PC-3 (cell line): ENCODE data around the gene RABGAP1L. TPM values are rescaled to one million over a fixed set of nuclear protein-coding genes. Genes with fewer than 3 reads are reported as not detected.
"Not testable (repeated sequence)": the region's sequence is repeated elsewhere in the genome, so short reads cannot be mapped to it uniquely, and the experiment has no call there.

Experiments
- ATAC-seq: fragments of 200-7000 bp; cut with Tn5 transposase; 2 replicates; pipeline ENCODE4 v1.9.1; 2020; ENCODE audit warnings: mild to moderate bottlenecking, moderate library complexity
- BruUV-seq: library from RNA; stranded (reverse); fragments of 400-500 nt; replicated peaks from 2 replicates; lab custom pipeline; 2021; lab: Mats Ljungman, UMichigan
- CTCF ChIA-PET: fragments of 300-600 bp; sonication (Branson Sonifier 250); formaldehyde crosslinking; loops from one replicate; lab custom pipeline; 2022; ENCODE audit warnings: antibody characterized with exemption; lab: Charles Lee
- POLR2A ChIA-PET: fragments of 300-600 bp; sonication (Branson Sonifier 250); formaldehyde crosslinking; loops from one replicate; lab custom pipeline; 2022; ENCODE audit warnings: antibody characterized with exemption; ENCODE audit not compliant: unreplicated experiment; lab: Charles Lee
- DNase-seq: peaks from one replicate; pipeline ENCODE4 v3.0.0-alpha.2; 2015
- H2AFZ ChIP-seq: fragments of 300-600 bp; sonication (generic); 2 replicates; pipeline ENCODE4 v1.6.0; 2016; ENCODE audit warnings: antibody characterized with exemption, low read length
- H3F3A ChIP-seq: fragments of 300-600 bp; sonication (generic); one replicate; pipeline ENCODE4 v1.6.0; 2017; ENCODE audit warnings: antibody characterized with exemption, low read length, control low read depth, mild to moderate bottlenecking; ENCODE audit not compliant: unreplicated experiment
- H3K27ac ChIP-seq: fragments of 300-600 bp; sonication (generic); 2 replicates; pipeline ENCODE4 v1.5.1; 2016; ENCODE audit warnings: mild to moderate bottlenecking, low read length
- H3K27me3 ChIP-seq: fragments of 300-600 bp; sonication (generic); 2 replicates; pipeline ENCODE4 v1.6.1; 2016; ENCODE audit warnings: low read length, mixed read lengths
- H3K36me3 ChIP-seq: fragments of 300-600 bp; sonication (generic); 2 replicates; pipeline ENCODE4 v1.6.1; 2016; ENCODE audit warnings: low read depth, mixed run types, low read length, mixed read lengths
- H3K4me1 ChIP-seq: fragments of 300-600 bp; sonication (generic); 2 replicates; pipeline ENCODE4 v1.5.1; 2016; ENCODE audit warnings: low read length; ENCODE audit not compliant: insufficient read depth
- H3K4me2 ChIP-seq: fragments of 300-600 bp; sonication (generic); 2 replicates; pipeline ENCODE4 v1.6.0; 2016; ENCODE audit warnings: low read length
- H3K4me3 ChIP-seq: fragments of 300-600 bp; sonication (generic); 2 replicates; pipeline ENCODE4 v1.5.1; 2016; ENCODE audit warnings: mild to moderate bottlenecking, low read length, mixed read lengths
- H3K79me2 ChIP-seq: fragments of 300-600 bp; sonication (generic); 2 replicates; pipeline ENCODE4 v1.6.1; 2017; ENCODE audit warnings: low read length, mixed read lengths
- H3K9ac ChIP-seq: fragments of 300-600 bp; sonication (generic); 2 replicates; pipeline ENCODE4 v1.6.0; 2016; ENCODE audit warnings: mild to moderate bottlenecking, low read length
- H3K9me2 ChIP-seq: fragments of 300-600 bp; sonication (generic); replicated peaks from 2 replicates; pipeline ENCODE4 v1.6.1; 2016; ENCODE audit warnings: mixed run types, low read length, mixed read lengths
- H3K9me3 ChIP-seq: fragments of 300-600 bp; sonication (generic); 2 replicates; pipeline ENCODE4 v1.6.1; 2016; ENCODE audit warnings: low read length, mixed read lengths
- H4K20me1 ChIP-seq: fragments of 300-600 bp; sonication (generic); 2 replicates; pipeline ENCODE4 v1.6.1; 2016; ENCODE audit warnings: low read length, mixed read lengths
- EZH2 ChIP-seq: fragments of 300-600 bp; sonication (generic); IDR thresholded peaks from one replicate; pipeline ENCODE4 v1.6.1; 2017; ENCODE audit warnings: antibody characterized with exemption, mild to moderate bottlenecking, low read length; ENCODE audit not compliant: unreplicated experiment
- EZH2phosphoT487 ChIP-seq: fragments of 300-600 bp; sonication (generic); IDR thresholded peaks from 2 replicates; pipeline ENCODE4 v1.6.1; 2018; ENCODE audit warnings: mild to moderate bottlenecking, antibody characterized with exemption, low read length, borderline replicate concordance
- intact Hi-C: fragments of 100-400 bp; cut with micrococcal nuclease; formaldehyde crosslinking; loops from 2 replicates; pipeline ENCODE4 v1.9.0; 2023
- total RNA-seq: library from RNA; depleted of rRNA; stranded (reverse); fragments of >200 nt; gene quantifications from 2 replicates; pipeline ENCODE4 v1.2.3, GENCODE V29; 2014
- TF ChIP-seq, protein P1 (sequence below): fragments of 300-600 bp; sonication (generic); conservative IDR thresholded peaks from 2 replicates; pipeline ENCODE4 v1.5.1; 2017; ENCODE audit warnings: antibody characterized with exemption, low read depth, mild to moderate bottlenecking, low read length

The RABGAP1L gene
- total RNA-seq, 1 experiment from 2014 or later: 24.4 TPM

DNA sequence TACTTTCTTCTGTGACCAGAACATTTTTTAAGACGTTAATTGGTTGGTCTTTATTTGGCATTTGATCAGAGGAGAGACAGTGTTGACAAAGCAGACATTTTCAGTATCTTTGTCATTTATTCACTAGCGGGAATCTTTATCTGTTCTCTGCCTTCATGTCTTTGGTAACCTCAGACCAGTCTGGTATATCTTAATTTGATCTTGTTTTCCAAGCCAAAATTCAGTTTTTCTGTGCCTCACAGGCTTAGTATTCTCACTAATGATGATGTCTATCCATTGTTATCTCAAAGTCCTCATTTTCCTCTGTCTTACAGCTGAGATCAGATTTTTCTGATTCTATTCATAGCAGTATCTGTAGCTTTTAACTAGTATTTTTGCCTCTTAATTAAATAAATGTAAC is 447.2 kb downstream of the RABGAP1L start:
- Histone ChIP-seq H3K27ac (no peak overlapping the region), H3K36me3 (no peaks in the 10 kb centered on the region), H3K4me3 (no peak overlapping the region), H4K20me1 (no peaks in the 10 kb centered on the region), H3K79me2 (no peaks in the 10 kb centered on the region), H3K27me3 (no peaks in the 10 kb centered on the region), H3K4me2 (no peak overlapping the region), H2AFZ (no peak overlapping the region), H3F3A (no peaks in the 10 kb centered on the region), H3K9ac (no peak overlapping the region), H3K9me3 (no peaks in the 10 kb centered on the region), H3K4me1 (no peaks in the 10 kb centered on the region), H3K9me2 (no peaks in the 10 kb centered on the region)
- ChIA-PET CTCF (no interaction called here), POLR2A (no interaction called here)
- no peak for ATAC-seq
- DNase-seq: no peak
- TF ChIP-seq EZH2 (no peak), EZH2phosphoT487 (no peak)
- TF ChIP-seq, protein P1, sequence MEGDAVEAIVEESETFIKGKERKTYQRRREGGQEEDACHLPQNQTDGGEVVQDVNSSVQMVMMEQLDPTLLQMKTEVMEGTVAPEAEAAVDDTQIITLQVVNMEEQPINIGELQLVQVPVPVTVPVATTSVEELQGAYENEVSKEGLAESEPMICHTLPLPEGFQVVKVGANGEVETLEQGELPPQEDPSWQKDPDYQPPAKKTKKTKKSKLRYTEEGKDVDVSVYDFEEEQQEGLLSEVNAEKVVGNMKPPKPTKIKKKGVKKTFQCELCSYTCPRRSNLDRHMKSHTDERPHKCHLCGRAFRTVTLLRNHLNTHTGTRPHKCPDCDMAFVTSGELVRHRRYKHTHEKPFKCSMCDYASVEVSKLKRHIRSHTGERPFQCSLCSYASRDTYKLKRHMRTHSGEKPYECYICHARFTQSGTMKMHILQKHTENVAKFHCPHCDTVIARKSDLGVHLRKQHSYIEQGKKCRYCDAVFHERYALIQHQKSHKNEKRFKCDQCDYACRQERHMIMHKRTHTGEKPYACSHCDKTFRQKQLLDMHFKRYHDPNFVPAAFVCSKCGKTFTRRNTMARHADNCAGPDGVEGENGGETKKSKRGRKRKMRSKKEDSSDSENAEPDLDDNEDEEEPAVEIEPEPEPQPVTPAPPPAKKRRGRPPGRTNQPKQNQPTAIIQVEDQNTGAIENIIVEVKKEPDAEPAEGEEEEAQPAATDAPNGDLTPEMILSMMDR: no peak
- intact Hi-C loops: no loop called here
- no TSS peak for BruUV-seq

DNA sequence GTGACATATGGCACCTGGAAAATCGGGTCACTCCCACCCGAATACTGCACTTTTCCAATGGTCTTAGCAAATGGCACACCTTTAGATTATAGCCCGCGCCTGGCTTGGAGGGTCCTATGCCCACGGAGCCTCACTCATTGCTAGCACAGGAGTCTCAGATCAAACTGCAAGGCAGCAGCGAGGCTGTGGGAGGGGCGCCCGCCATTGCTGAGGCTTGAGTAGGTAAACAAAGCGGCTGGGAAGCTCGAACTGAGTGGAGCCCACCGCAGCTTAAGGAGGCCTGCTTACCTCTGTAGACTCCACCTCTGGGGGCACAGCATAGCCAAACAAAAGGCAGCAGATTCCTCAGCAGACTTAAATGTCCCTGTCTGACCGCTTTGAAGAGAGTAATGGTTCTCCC is 458.6 kb downstream of the RABGAP1L start:
- BruUV-seq, H3K27ac ChIP-seq, H3K4me2 ChIP-seq, CTCF ChIA-PET, H3K36me3 ChIP-seq, H4K20me1 ChIP-seq, H3K4me3 ChIP-seq, DNase-seq, H3K27me3 ChIP-seq, H3K4me1 ChIP-seq, intact Hi-C loops, H3K9me2 ChIP-seq, H3K79me2 ChIP-seq, H3K9ac ChIP-seq, POLR2A ChIA-PET, H2AFZ ChIP-seq, ATAC-seq, H3F3A ChIP-seq, H3K9me3 ChIP-seq: not testable (repeated sequence)

DNA sequence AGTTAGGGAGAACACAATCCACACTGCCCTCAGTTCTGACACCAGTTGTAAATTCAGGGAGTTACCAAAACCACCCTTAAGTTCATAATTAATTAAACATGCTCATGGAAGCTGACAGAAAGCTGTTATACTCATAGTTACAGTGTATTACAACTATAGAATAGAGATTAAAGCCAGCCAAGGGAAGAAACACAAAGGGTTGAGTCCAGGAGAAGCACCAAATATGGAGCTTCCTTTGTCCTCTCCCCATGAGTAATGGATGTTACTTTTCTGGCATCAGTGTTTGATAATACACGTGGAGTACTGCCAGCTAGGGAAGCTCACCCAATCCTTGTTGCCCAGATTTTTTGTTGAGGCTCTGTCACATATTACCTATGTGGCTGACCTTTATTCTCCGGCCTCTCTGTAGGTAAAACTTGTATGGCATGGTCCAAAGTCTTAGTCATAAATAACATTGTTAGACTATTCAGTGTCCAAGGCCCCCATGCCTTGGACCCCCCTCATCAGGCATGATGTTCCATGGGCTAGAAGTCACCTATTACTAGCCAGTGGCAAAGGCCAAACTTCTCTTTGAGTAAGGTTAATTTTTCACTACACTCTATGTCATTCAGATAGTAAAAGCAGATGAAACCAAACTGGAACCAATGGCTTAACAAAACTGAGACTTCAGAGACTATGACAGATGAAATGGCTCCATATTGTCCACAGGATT is 464.2 kb downstream of the RABGAP1L start:
- Histone ChIP-seq H4K20me1 (no peaks in the 10 kb centered on the region), H3K4me1 (peaks cover 9% of the 10 kb centered on the region; the same call in 1 of the 2 replicates), H3K27ac (no peak overlapping the region), H3K9me2 (no peaks in the 10 kb centered on the region), H3F3A (no peaks in the 10 kb centered on the region), H3K4me3 (no peak overlapping the region), H3K9ac (no peak overlapping the region), H3K79me2 (no peaks in the 10 kb centered on the region), H2AFZ (no peak overlapping the region), H3K27me3 (no peaks in the 10 kb centered on the region), H3K36me3 (no peaks in the 10 kb centered on the region), H3K9me3 (no peaks in the 10 kb centered on the region), H3K4me2 (no peak overlapping the region)
- intact Hi-C loops: no loop called here
- ChIA-PET CTCF (no interaction called here), POLR2A (no interaction called here)
- ATAC-seq (no peak), DNase-seq (peak; percentile 17)
- TF ChIP-seq, protein P1: no peak
- no peak for TF ChIP-seq EZH2
- no peak for TF ChIP-seq EZH2phosphoT487
- BruUV-seq: no TSS peak
